ENCODE data around the gene TRAK2. TPM values are rescaled to one million over a fixed set of nuclear protein-coding genes. Genes with fewer than 3 reads are reported as not detected.
"Not testable (repeated sequence)": the region's sequence is repeated elsewhere in the genome, so short reads cannot be mapped to it uniquely, and the experiment has no call there.

The TRAK2 gene
- total RNA-seq, 4 donors from 2014 or later, result 14.3 to 45.4 (median 20.3) TPM

DNA sequence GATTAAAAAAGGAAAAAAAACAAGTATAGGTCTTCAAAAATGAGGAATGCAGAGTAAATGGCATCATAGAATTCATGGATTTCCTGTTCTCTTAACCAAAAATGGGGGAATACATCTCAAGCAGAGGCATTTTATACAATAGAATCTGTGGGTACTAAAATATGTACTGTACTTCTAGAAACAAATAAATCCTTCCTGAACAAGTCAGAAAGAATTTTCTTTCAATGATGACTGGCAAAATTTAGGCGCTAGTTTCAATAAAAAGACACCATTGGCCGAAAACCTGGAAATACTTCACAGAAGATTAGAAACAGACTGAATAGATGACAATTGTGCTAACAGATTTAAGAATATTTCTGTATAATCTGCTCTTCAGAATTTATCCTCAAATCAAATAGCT lies 15.1 kb downstream of the TRAK2 start:
- peaks cover 34% of the 10 kb centered on the region for H3K4me1 ChIP-seq
- H3K4me3 ChIP-seq, result no peak overlapping the region
- no peaks in the 10 kb centered on the region for H3K27me3 ChIP-seq
- no peaks in the 10 kb centered on the region for H3K9me3 ChIP-seq
- no peak overlapping the region for H3K27ac ChIP-seq
- no peak for DNase-seq (ENCODE audit: low spot score in 2 of 2)
- TF ChIP-seq, protein P1, sequence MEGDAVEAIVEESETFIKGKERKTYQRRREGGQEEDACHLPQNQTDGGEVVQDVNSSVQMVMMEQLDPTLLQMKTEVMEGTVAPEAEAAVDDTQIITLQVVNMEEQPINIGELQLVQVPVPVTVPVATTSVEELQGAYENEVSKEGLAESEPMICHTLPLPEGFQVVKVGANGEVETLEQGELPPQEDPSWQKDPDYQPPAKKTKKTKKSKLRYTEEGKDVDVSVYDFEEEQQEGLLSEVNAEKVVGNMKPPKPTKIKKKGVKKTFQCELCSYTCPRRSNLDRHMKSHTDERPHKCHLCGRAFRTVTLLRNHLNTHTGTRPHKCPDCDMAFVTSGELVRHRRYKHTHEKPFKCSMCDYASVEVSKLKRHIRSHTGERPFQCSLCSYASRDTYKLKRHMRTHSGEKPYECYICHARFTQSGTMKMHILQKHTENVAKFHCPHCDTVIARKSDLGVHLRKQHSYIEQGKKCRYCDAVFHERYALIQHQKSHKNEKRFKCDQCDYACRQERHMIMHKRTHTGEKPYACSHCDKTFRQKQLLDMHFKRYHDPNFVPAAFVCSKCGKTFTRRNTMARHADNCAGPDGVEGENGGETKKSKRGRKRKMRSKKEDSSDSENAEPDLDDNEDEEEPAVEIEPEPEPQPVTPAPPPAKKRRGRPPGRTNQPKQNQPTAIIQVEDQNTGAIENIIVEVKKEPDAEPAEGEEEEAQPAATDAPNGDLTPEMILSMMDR (IDR thresholded peaks at IDR 0.05), result no peak
- TF ChIP-seq POLR2A (IDR thresholded peaks at IDR 0.05) (no peak), EP300 (IDR thresholded peaks at IDR 0.05) (no peak)
- 77% methylated on average over 2 of the region's 2 CpGs for WGBS
- no peaks in the 10 kb centered on the region for H3K36me3 ChIP-seq

DNA sequence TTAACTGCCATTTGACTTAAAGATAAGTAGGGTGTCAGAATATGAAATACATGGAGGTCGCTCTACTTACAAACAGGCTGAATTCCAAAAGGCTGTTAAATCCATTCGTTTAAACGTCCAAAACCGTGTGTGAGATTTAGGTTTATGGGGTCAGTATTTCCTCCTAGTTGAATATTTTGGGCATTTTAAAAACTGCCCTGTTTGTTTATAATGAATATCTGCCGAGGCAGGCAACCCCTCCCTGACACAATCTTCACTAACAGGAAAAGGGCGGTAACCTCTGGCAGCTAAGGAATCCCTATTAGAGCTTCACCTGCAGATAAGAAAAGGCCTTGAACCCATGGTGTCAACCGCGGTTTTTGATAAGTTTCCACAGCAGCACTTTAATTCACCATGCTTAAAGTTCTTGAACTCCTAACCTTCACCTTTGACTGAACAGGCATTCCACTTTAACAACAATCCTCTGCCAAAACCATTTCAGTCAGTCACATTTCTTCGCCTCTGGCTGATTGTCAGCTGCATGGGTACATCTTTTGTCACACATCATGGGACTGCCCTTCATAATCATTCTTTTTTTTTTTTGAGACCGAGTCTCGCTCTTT lies 17.8 kb downstream of the TRAK2 start:
- 64% methylated on average over 11 of the region's 11 CpGs for WGBS
- no peak for TF ChIP-seq POLR2A (IDR thresholded peaks at IDR 0.05)
- no peak for TF ChIP-seq EP300 (IDR thresholded peaks at IDR 0.05)
- Histone ChIP-seq H3K4me1 (peaks cover 22% of the 10 kb centered on the region), H3K4me3 (no peak overlapping the region), H3K27me3 (no peaks in the 10 kb centered on the region), H3K9me3 (no peaks in the 10 kb centered on the region), H3K36me3 (no peaks in the 10 kb centered on the region), H3K27ac (no peak overlapping the region)
- no peak for DNase-seq (ENCODE audit: low spot score in 2 of 2)

DNA sequence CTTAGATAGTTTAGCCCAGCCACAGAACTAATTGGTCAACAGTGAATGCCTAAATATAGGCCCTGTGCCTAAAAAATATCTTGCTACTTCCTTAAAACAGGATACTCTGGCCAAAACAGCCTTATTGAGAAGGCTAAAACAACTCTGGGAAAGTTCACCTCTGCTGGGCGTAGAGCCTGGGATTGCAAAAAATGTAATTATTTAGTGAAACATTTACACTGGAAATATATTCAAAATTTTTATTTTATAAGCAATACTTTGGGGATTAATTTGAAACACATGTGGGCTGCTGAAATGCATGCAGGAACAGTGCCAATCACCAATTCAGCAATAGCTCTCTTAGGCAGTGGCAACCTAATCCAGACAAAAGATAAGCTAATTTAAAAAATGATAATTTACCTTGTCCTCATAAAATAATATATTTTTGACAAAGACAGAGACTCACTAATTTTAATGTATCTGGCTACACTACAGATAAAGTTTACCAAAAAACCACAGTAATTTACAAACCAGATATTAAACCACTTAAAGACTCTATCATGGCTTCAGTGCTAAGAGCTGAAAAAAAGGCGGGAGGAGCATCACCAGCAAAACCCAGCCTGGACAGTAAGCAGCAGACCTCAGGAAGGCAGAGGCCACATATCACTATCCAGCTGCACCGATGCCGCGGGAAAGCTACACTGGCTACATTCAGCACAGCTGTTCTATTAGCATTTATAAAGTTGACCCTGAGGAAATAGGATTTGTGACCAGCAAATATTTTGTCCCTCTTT lies 18.5 kb downstream of the TRAK2 start:
- Histone ChIP-seq H3K4me1 (peaks cover 22% of the 10 kb centered on the region), H3K27me3 (no peaks in the 10 kb centered on the region), H3K36me3 (no peaks in the 10 kb centered on the region), H3K27ac (peak overlapping the region; percentile 14), H3K9me3 (no peaks in the 10 kb centered on the region), H3K4me3 (no peak overlapping the region)
- 57% methylated on average over 5 of the region's 5 CpGs for WGBS
- no peak for DNase-seq (ENCODE audit: low spot score in 2 of 2)
- TF ChIP-seq POLR2A (IDR thresholded peaks at IDR 0.05), result no peak
- TF ChIP-seq POLR2AphosphoS5 (IDR thresholded peaks at IDR 0.05), result no peak
- TF ChIP-seq EP300 (IDR thresholded peaks at IDR 0.05), result no peak
- TF ChIP-seq, protein P1 (IDR thresholded peaks at IDR 0.05), result no peak

DNA sequence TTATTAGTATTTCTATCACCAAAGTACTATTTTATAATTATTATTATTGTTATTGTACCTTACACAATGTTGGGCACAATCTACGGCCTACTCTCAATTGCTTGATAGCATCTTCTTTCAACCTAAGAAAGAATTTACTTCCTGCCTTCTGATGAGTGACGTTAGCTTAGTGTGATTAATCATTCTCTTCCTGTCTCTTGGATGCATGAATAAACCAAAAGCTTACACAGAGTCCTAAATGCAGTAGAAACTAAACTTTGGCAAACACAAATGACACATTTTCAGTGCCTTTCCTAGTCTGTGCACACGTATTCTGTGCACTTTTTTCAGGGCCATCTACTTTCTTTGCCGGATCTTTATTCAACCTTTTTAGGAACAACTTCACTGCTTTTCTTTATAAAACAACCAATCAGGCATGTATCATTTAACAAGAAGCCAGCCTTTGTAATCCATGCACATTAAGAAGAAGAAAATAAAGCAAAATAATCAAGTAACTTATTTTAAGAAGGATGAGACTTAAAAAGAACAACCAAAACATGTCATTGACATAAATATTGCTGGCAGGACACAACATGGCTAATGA lies 19.1 kb downstream of the TRAK2 start:
- H3K27me3 ChIP-seq, result no peaks in the 10 kb centered on the region
- DNase-seq (ENCODE audit: low spot score in 2 of 2), result no peak
- H3K4me3 ChIP-seq, result no peak overlapping the region
- no peak for TF ChIP-seq EP300 (IDR thresholded peaks at IDR 0.05)
- no peak for TF ChIP-seq POLR2A (IDR thresholded peaks at IDR 0.05)
- H3K4me1 ChIP-seq, result peaks cover 22% of the 10 kb centered on the region
- WGBS, result 25% methylated on average over 4 of the region's 4 CpGs
- no peaks in the 10 kb centered on the region for H3K9me3 ChIP-seq
- H3K36me3 ChIP-seq, result no peaks in the 10 kb centered on the region
- H3K27ac ChIP-seq, result peak overlapping the region; percentile 14

DNA sequence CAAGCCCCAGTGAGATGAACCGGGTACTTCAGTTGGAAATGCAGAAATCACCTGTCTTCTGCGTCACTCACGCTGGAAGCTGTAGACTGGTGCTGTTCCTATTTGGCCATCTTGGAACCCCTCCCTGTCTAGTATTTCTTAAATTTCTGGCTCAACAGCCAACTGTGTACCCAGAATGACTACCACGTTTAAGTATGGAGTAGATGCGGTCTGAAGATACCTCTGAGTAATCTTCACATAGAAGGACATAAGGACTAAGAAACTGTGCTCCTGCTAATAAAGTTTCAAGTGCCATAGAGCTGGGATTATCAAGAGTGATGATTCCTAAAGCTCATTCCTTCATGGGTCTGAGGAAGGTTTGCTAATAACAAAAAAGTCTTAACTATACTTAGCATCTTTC lies 20.4 kb downstream of the TRAK2 start:
- Histone ChIP-seq H3K9me3 (no peaks in the 10 kb centered on the region), H3K36me3 (no peaks in the 10 kb centered on the region), H3K27me3 (no peaks in the 10 kb centered on the region), H3K4me3 (no peak overlapping the region), H3K4me1 (peaks cover 22% of the 10 kb centered on the region), H3K27ac (no peak overlapping the region)
- TF ChIP-seq POLR2AphosphoS5 (IDR thresholded peaks at IDR 0.05), result no peak
- TF ChIP-seq, protein P1 (IDR thresholded peaks at IDR 0.05), result no peak
- no peak for TF ChIP-seq EP300 (IDR thresholded peaks at IDR 0.05)
- TF ChIP-seq POLR2A (IDR thresholded peaks at IDR 0.05), result no peak
- DNase-seq (ENCODE audit: low spot score in 2 of 2), result no peak
- 100% methylated on average over 4 of the region's 5 CpGs for WGBS

DNA sequence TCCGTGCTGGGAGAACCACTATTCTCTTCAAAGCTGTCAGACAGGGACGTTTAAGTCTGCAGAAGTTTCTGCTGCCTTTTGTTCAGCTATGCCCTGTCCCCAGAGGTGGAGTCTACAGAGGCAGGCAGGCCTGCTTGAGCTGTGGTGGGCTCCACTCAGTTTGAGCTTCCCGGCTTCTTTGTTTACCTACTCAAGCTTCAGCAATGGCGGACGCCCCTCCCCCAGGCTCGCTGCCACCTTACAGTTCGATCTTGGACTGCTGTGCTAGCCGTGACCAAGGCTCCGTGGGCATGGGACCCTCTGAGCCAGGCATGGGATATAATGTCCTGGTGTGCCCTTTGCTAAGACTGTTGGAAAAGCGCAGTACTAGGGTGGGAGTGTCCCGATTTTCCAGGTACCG lies 20.9 kb downstream of the TRAK2 start:
- H3K4me3 ChIP-seq; H3K36me3 ChIP-seq; H3K27ac ChIP-seq; DNase-seq (ENCODE audit: low spot score in 2 of 2); H3K27me3 ChIP-seq; H3K9me3 ChIP-seq: not testable (repeated sequence)
- WGBS, result 94% methylated on average over 8 of the region's 12 CpGs
- H3K4me1 ChIP-seq, result peaks cover 22% of the 10 kb centered on the region

DNA sequence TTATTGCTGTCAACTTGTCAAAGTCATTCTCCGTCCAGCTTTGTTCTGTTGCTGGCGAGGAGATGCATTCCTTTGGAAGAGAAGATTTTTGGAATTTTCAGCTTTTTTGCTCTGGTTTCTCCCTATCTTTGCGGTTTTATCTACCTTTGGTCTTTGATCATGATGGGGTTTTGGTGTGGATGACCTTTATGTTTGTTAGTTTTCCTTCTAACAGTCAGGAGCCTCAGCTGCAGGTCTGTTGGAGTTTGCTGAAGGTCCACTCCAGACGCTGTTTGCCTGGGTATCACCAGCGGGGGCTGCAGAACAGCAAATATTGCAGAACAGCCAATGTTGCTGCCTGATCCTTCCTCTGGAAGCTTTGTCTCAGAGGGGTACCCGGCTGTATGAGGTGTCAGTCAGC lies 21.4 kb downstream of the TRAK2 start:
- H3K4me1 ChIP-seq, result peaks cover 22% of the 10 kb centered on the region
- not testable (repeated sequence) for H3K27ac ChIP-seq; DNase-seq (ENCODE audit: low spot score in 2 of 2); H3K4me3 ChIP-seq; H3K9me3 ChIP-seq; H3K27me3 ChIP-seq; H3K36me3 ChIP-seq
- WGBS, result 98% methylated on average over 6 of the region's 6 CpGs

DNA sequence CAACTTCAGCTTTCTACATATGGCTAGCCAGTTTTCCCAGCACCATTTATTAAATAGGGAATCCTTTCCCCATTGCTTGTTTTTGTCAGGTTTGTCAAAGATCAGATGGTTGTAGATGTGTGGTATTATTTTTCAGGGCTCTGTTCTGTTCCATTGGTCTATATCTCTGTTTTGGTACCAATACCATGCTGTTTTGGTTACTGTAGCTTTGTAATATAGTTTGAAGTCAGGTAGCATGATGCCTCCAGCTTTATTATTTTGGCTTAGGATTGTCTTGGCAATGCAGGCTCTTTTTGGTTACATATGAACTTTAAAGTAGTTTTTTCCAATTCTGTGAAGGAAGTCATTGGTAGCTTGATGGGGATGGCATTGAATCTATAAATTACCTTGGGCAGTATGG lies 22.9 kb downstream of the TRAK2 start:
- not testable (repeated sequence) for H3K27ac ChIP-seq; H3K9me3 ChIP-seq; H3K27me3 ChIP-seq; H3K4me3 ChIP-seq; H3K36me3 ChIP-seq; DNase-seq (ENCODE audit: low spot score in 2 of 2)
- peaks cover 14% of the 10 kb centered on the region for H3K4me1 ChIP-seq
